ENCODE data around the gene ZNF200. TPM values are rescaled to one million over a fixed set of nuclear protein-coding genes. Genes with fewer than 3 reads are reported as not detected.

The ZNF200 gene, protein sequence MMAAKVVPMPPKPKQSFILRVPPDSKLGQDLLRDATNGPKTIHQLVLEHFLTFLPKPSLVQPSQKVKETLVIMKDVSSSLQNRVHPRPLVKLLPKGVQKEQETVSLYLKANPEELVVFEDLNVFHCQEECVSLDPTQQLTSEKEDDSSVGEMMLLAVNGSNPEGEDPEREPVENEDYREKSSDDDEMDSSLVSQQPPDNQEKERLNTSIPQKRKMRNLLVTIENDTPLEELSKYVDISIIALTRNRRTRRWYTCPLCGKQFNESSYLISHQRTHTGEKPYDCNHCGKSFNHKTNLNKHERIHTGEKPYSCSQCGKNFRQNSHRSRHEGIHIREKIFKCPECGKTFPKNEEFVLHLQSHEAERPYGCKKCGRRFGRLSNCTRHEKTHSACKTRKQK
- total RNA-seq = 13.6 and 15.1 TPM in 2 replicates

DNA sequence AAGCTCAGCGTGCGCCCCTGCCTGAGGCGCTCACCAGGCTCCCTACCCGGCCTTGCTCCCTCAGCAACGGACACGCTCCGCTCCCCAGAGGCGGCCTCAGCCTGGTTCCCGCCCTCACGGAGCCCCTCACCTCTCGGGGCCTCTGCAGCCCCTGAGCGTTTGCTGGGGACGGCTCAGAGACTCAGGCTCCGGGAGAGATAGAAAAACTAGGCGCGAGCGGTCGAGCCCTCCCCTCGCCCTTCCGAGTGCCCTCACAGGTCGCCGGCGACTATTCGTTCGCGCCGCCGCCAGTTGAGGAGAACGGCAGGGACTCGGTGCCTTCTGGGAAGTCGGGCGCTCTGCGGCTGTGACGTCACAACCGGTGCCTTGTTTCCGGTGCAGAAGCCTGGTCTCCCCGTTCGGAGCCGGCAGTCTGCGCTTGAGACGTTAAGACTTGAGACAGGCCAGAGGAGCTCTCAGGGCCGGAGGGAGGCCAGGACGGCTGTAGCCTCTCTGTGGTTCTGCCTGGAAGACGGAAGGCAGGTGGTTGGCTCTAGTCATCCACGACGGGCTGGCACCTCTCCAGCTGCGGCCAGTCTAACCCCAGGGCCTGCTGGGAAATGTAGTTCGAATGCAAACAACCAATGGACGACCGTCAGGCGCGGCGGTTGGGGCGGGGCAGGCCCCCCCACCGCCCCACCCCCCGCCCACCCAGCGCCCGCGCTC, at the start of gene ZNF200:
Gene ZNF200 (minus strand): TSS at position 302 of the 705 bp plus-strand sequence. CDS start 1,403 bp downstream, outside the sequence.
- intact Hi-C loops (cut with micrococcal nuclease) = loop anchor here (1.0 to 5.0 kb wide), 8 partner anchors 29 to 265 kb away; partner anchors contain the start of genes TIGD7, ZNF174, ZNF75A and ZSCAN32
- H3K9me3 Mint-ChIP-seq = peaks cover 15% of the 10 kb centered on the region
- H3K4me1 Mint-ChIP-seq = peaks cover 24% of the 10 kb centered on the region
- TF ChIP-seq, protein P1, sequence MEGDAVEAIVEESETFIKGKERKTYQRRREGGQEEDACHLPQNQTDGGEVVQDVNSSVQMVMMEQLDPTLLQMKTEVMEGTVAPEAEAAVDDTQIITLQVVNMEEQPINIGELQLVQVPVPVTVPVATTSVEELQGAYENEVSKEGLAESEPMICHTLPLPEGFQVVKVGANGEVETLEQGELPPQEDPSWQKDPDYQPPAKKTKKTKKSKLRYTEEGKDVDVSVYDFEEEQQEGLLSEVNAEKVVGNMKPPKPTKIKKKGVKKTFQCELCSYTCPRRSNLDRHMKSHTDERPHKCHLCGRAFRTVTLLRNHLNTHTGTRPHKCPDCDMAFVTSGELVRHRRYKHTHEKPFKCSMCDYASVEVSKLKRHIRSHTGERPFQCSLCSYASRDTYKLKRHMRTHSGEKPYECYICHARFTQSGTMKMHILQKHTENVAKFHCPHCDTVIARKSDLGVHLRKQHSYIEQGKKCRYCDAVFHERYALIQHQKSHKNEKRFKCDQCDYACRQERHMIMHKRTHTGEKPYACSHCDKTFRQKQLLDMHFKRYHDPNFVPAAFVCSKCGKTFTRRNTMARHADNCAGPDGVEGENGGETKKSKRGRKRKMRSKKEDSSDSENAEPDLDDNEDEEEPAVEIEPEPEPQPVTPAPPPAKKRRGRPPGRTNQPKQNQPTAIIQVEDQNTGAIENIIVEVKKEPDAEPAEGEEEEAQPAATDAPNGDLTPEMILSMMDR (IDR thresholded peaks at IDR 0.05) = no peak
- no peaks in the 10 kb centered on the region for H3K27me3 Mint-ChIP-seq
- ATAC-seq (ENCODE audit: low read depth) (peak; percentile 91), DNase-seq (peak; percentile 88)
- ChIA-PET POLR2A (interaction anchor here (0.6 to 2.7 kb wide), 6 partner anchors 30 to 222 kb away, joined by 3 to 22 read pairs (median 6); partner anchors contain the start of genes TIGD7, ZNF174, ZNF263 and ZNF75A), CTCF (no interaction called here)
- H3K4me3 Mint-ChIP-seq = peak within 1 kb of the TSS; percentile 94
- H3K27ac Mint-ChIP-seq = peak within 1 kb of the TSS; percentile 96
- peaks cover 40% of the 10 kb centered on the region for H3K36me3 Mint-ChIP-seq (ENCODE audit: low read depth)

DNA sequence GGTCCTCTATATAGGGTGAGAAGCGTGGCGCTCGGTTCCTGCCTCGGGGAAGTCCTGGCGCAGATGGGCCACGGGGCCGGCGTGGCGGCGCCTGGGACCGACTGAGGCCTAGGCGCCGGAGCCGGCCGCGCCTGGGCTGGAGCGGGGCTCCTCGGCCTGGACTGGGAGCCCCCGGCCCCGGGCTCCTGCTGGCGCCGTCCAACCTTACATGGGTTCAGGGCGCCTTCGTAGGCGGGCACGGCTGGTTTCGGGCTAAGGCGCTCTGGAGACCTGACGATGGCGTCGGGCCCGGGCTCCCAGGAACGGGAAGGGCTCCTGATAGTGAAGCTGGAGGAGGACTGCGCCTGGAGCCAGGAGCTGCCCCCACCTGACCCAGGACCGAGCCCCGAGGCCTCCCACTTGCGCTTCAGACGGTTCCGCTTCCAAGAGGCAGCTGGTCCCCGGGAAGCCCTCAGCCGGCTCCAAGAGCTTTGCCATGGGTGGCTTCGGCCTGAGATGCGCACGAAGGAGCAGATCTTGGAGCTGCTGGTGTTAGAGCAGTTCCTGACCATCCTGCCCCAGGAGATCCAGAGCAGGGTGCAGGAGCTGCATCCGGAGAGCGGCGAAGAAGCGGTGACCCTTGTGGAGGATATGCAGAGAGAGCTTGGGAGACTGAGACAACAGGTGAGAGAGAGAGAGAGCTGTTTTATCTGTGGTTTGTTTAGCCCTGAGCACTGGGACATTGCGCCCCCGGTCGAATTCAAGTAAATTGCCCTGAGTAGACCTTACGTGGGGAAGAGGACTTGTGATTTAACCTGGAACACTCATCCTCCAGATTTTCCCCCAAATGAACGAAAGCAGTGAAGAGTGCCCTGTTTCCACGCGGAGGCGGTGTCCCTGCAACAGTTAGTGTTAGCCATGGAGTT, 48.8 kb upstream of the ZNF200 start:
- TF ChIP-seq, protein P1 (IDR thresholded peaks at IDR 0.05) = no peak
- no peaks in the 10 kb centered on the region for H3K27me3 Mint-ChIP-seq
- ChIA-PET POLR2A (interaction anchor here (0.6 to 3.3 kb wide), 27 partner anchors 9 to 1034 kb away, joined by 3 to 82 read pairs (median 4); partner anchors contain the start of genes FLYWCH2, NAA60, TIGD7 and ZNF174), CTCF (interaction anchor here (2.6 kb wide), 1 partner anchor 17 kb away, joined by 8 read pairs; no protein-coding TSS in a partner anchor)
- ATAC-seq (ENCODE audit: low read depth) = no peak
- intact Hi-C loops (cut with micrococcal nuclease) = loop anchor here (1.0 to 5.0 kb wide), 9 partner anchors 19 to 434 kb away; partner anchors contain the start of genes NAA60, SLX4, TIGD7 and TRAP1
- H3K27ac Mint-ChIP-seq = peak overlapping the region; percentile 99
- no peak for DNase-seq
- peaks cover 40% of the 10 kb centered on the region for H3K4me1 Mint-ChIP-seq
- H3K4me3 Mint-ChIP-seq = peak overlapping the region; percentile 95
- H3K9me3 Mint-ChIP-seq = peaks cover 3% of the 10 kb centered on the region
- H3K36me3 Mint-ChIP-seq (ENCODE audit: low read depth) = peaks cover 53% of the 10 kb centered on the region

DNA sequence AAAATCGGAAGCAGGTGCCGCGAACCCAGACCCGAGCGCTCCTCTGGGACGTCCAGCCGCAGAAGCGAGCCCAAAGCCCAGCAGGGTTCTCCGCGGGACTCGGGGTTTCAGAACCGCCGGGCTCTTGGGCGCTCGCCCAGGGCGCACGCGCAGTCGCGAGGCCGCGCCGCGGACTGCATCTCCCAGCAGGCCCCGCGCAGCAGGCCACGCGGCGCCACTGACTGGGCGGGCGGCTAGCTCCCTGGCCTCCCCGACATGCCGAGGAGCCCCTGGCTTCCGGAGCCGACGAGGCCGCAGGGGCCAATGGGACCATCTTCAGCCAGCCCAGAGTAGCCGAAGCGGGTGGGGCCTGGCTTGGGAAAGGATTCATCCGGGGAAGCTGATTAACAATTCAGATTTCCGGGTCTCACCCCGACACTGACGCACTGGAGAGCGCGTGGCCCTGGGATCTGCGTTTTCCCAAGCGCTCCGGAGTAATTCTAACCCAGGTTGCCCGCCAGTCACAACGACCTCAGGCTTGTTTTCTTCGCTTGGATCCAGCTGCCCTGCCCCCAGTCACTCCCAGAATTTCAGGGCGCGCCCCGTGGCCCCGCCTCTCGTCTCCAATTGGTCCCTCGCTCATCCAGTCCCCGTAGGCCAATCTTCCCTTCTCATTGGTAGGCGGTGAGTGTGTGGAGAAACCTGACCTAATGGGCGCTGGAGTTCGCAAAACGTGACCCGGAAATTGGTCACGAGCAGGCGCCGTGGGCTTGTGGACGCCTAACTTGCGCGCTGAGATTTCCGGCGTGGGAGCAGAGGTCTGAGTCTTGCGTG, 48.0 kb upstream of the ZNF200 start, which contains the start of gene ZNF263:
Gene ZNF263 (plus strand): TSS at position 762 of the 813 bp plus-strand sequence. CDS start 328 bp downstream, outside the sequence.
- ChIA-PET POLR2A (interaction anchor here (0.6 to 3.3 kb wide), 36 partner anchors 10 to 1134 kb away, joined by 3 to 82 read pairs (median 4); partner anchors contain the start of genes CLUAP1, CORO7, FLYWCH2 and NAA60), CTCF (interaction anchor here (0.7 to 2.6 kb wide), 3 partner anchors 16 to 118 kb away, joined by 4 to 8 read pairs (median 5); partner anchors contain the start of genes ZNF174 and ZSCAN32)
- Mint-ChIP-seq H3K27me3 (no peaks in the 10 kb centered on the region), H3K4me1 (peaks cover 40% of the 10 kb centered on the region), H3K36me3 (ENCODE audit: low read depth) (peaks cover 44% of the 10 kb centered on the region), H3K4me3 (peak within 1 kb of the TSS; percentile 95), H3K27ac (peak within 1 kb of the TSS; percentile 99), H3K9me3 (no peaks in the 10 kb centered on the region)
- TF ChIP-seq, protein P1 (IDR thresholded peaks at IDR 0.05) = no peak
- intact Hi-C loops (cut with micrococcal nuclease) = loop anchor here (1.0 to 5.0 kb wide), 13 partner anchors 19 to 434 kb away; partner anchors contain the start of genes NAA60, SLX4, THOC6 and TIGD7
- peak; percentile 87 for ATAC-seq (ENCODE audit: low read depth)
- peak; percentile 89 for DNase-seq

All from activated B cell treated with CpG ODN at 0.5 μM for 24 hours (primary cell).